GM19468 (cell line): ENCODE data around the gene SLC25A10.
"Not testable (repeated sequence)": the region's sequence is repeated elsewhere in the genome, so short reads cannot be mapped to it uniquely, and the experiment has no call there.

Source experiments
- ATAC-seq: cut with Tn5 transposase; IDR thresholded peaks from one replicate; pipeline ENCODE4 v1.9.1; 2021; ENCODE audit warnings: mild to moderate bottlenecking, moderate library complexity, moderate number of reproducible peaks; ENCODE audit not compliant: unreplicated experiment; ENCODE audit errors: extremely low read depth

Gene SLC25A10

DNA sequence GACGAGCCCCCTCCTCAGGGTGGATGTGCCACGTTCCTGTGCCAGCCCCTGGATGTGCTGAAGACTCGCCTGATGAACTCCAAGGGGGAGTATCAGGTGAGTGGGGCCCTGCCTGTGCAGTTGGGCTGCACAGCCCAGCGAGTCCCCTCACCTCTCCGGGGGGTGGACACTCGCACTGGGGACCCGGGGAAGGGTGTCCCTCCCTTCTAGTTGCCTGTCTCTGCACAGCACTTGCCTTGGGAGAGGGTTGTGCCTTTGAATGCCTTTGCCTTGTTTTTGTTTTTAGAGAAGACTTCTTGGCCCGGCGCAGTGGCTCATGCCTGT lies 5.6 kb downstream of the SLC25A10 start:
- ATAC-seq, result no peak

DNA sequence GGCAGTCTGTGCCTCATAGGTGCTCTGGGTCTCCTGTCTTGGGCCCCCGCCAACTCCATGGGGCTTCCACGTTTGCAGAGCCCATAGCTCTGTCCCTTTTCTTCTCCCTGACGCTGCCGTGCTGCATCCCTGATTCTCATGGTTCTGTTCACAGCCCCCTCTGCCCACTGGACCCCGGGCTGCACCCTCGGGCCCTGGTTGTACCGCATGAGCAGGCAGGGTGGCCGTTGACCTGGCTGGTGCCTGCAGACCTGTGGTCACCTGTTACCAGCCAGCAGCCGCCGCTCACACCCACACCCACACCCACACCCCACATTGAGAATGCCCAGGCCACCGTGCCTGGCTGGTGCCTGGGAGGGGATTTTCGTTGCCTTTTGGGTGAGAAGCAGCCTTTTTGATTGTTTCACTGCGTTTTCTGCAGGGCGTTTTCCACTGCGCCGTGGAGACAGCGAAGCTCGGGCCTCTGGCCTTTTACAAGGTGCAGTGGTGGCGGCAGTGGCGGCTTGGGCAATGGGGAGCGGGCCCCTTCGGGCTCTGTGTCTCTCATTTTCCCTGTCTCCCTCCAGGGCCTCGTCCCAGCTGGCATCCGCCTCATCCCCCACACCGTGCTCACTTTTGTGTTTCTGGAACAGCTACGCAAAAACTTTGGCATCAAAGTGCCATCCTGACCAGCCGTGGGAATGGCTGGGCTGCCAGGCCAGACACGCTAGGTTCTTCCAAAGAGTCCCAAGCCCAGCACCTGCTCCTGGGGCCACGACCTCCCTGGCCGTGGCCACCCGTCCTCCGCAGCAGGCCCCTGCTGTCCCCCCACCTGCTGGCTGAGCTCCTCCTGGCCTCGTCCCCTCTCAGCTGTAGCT lies 7.6 kb downstream of the SLC25A10 start:
- ATAC-seq, result no peak

DNA sequence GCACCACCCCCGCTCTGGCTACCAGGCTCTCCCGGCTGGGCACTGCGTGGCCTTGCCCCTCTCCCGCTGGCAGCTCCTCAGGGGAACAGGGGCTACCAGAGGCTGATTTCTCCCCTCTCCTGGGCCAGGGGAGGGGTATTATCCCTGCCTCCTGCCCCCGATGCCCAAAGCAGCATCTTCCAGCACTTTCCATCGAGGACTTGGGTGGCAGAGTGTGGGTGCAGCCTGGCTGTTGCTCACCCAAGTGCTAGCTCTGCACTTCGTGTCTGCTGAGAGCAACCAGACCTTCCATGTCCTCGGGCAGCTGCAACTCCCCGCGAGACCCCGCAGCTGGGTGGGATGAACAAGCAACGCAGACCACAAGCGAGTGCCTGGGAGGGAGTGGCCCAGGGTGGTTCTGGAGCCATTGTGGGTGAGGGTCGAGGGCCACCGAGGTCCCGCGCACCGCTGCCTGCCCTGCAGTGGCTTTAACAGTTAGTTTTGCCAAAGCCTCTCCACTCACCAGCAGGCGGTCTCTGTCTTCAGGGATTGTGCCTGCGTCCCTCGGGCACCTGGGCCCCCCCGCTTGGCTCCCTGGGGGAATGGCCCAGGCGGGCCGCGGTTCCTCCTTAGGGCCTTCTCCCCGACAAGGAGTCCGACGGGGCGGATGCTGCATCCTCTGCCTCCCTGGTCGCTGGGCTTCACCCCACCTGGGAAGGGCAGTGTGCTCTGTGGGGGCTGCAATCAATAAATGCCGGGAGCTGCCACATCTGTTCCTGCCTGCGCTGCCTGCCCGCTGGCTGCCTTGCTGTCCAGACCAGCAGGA lies 8.4 kb downstream of the SLC25A10 start:
- ATAC-seq, result no peak

DNA sequence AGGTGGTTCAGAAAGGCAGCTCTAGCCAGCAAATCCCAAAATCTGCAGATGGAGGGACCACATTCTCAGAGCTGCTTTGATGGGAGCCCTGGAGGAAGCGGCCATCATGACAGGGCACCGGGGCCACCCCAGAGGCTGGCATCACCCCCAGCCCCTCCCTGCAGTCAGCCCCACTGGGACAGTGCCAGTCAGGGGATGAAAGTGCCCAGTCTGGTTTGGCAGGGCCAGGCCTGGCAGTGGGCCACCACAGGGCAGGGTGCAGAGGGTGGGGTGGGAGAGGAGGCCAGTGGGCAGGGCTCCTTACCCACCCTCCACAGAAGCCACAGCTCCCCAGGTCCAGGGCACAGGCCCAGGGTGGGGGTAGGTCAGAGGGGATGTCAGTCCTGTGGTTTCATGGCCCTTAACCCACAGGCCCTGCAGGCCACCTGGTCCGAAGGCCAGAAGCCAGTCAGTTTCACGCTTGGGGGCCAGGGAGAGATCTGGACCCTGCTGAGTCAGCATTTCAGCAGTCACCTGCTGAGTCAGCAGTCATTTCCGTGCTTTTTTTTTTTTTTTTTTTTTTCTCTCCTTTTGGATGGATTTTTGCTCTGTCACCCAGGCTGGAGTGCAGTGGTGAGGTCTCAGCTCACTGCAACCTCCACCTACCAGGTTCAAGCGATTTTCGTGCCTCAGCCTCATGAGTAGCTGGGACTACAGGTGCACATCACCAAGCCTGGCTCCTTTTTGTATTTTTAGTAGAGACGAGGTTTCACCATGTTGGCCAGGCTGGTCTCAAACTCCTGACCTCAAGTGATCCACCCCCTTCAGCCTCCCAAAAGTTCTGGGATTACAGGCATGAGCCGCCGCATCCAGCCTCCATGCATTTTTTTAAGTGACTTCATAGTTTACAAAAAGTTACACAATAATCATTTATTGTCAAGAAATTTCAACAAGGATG lies 10.4 kb downstream of the SLC25A10 start:
- no peak for ATAC-seq

- no peak for ATAC-seq
Measured at GRCh38 chr17:81723651-81724209, 11.6 kb downstream of the SLC25A10 start.

DNA sequence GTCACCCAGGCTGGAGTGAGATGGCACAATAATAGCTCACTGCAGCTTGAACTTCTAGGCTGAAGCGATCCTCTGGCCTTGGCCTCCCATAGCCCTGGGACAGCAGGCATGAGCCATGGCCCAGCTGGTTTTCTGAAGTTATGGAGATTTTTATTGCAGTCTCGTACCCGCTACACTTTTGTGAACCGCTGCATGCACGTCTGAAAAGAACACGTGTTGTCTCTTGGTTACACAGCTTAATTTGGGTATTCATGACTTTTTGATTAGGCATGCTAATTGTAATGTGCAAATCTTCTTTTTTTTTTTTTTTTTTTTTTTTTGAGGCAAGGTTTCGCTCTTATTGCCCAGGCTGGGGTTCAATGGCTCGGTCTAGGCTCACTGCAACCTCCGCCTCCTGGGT lies 13.4 kb downstream of the SLC25A10 start:
- ATAC-seq, result no peak

GRCh38 chr17:81726004-81726403 lies 13.9 kb downstream of the SLC25A10 start:
- no peak for ATAC-seq

DNA sequence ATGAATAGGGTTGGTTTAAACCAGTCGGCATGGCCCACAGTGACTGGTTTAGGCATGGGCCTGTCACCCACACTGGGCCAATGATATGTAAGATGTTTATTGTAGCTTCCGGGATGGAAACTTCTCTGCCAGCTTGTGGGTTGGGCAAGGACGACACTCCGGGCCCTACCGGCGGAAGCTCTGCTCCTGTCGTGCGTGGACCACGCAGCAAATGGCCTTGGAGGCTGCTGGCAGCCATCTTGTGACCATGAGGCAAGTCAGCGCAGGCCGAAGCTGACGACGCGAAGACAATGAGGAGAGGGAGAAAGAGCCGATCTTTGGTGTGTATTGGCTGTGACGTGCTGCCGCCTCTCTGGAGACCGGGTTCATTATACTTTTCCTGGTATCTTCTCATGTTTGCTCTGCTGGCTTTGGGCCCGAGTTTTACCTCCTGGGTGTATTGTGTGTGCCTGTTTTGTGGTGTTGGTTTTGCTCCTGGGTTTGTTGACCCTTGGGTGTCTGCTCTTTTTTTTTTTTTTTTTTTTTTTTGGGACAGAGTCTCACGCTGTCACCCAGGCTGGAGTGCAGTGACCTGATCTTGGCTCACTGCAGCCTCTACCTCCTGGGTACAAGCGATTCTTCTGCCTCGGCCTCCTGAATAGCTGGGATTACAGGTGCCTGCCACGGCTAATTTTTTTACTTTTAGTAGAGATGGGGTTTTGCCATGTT lies 15.4 kb downstream of the SLC25A10 start:
- no peak for ATAC-seq

- ATAC-seq, result no peak
Measured at GRCh38 chr17:81733507-81734404, 21.7 kb downstream of the SLC25A10 start.

GRCh38 chr17:81734405-81735263 lies 22.6 kb downstream of the SLC25A10 start:
- no peak for ATAC-seq

DNA sequence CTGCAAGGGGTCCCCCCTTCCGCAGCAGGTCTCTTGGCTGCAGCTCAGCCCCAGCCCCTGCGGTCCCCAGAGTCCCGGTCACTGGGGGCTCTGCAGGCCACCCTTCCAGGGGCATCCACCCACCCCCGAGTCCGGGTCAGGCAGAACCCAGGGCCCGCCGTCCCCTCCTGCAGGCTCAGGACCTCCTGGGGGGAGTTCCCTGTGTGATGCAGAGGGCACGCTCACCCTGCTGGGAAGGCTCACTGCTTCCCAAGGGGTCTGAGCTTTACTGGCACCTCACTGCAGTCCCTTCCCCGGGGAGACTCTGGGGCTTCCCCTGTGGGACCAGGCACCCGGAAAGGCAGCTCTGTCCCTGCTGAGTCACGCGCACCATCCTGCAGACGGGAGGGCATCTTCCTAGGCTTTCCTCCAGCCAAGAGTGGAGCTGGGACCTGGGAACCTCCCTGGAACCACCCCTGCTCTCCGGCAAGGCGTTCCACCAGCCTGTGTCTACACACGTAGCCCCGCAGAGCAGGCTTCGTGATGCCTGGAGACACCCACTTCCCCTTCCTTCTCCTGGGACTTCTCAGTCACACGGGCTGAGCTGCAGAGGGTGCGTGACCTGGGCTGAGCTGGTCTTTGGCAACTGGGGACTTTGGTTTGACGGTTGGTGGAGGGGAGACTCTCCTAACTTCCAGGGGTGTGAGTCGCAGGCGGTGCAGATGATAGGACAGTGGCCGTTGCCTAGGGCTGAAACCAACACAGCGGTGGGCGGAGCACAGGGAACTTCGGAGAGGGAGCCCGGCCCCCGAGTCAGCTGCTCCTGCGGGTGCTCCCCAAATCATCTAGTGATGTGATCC lies 23.4 kb downstream of the SLC25A10 start:
- ATAC-seq, result no peak

- ATAC-seq, result no peak
Measured at GRCh38 chr17:81737947-81738800, 26.1 kb downstream of the SLC25A10 start.

DNA sequence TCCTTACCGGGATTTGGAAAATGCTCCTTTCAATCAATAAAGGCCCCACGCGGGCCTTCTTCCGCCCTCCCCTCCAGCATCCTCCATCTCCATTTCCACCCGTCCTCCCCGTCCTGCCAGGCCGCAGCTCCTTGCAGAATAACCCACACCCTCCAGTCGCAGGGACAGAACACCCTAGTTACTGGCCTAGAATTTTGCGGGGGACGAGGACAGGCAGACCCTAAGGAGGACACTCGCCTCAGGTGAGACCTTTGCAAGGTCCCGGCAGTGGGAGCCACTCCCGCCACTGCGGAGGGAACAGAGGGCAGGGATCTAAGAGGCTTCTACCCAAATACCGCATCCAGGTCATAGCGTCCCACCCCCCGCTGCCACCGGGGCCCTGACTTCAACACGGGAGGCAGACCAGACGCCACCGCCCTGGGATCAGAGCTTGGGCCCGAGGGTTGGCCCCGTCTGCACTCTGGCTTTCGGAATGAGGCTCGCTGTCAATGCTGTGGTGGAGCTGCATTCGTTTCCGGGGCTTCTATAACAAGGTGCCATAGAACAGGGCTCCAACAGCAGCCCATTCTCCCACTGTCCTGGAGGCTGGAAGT lies 26.8 kb downstream of the SLC25A10 start:
- no peak for ATAC-seq

- not testable (repeated sequence) for ATAC-seq
Measured at GRCh38 chr17:81739593-81739992, 27.5 kb downstream of the SLC25A10 start.

GRCh38 chr17:81740395-81740961 lies 28.4 kb downstream of the SLC25A10 start:
- no peak for ATAC-seq
